ENCODE measurements around the gene DZIP3.

DZIP3 gene

GRCh38 chr3:108698461-108698860 is 108.9 kb downstream of the DZIP3 start:
- no peak for DNase-seq

GRCh38 chr3:108705045-108705444 is 115.5 kb downstream of the DZIP3 start:
- no peak for DNase-seq

GRCh38 chr3:108713009-108713516 is 123.5 kb downstream of the DZIP3 start:
- no peak for DNase-seq

- no peak for DNase-seq
These were observed 124.3 kb downstream of the DZIP3 start for GRCh38 chr3:108713816-108714215.

GRCh38 chr3:108718454-108718853 is 128.9 kb downstream of the DZIP3 start:
- DNase-seq, result no peak

- no peak for DNase-seq
These were observed 129.8 kb downstream of the DZIP3 start for GRCh38 chr3:108719178-108719806.

- DNase-seq, result no peak
These were observed 133.2 kb downstream of the DZIP3 start for GRCh38 chr3:108722724-108723123.

GRCh38 chr3:108724101-108724500 is 134.6 kb downstream of the DZIP3 start:
- no peak for DNase-seq

GRCh38 chr3:108728105-108728504 is 138.6 kb downstream of the DZIP3 start:
- no peak for DNase-seq

- DNase-seq, result no peak
These were observed 139.4 kb downstream of the DZIP3 start for GRCh38 chr3:108728934-108729333.

GRCh38 chr3:108736821-108737220 is 147.3 kb downstream of the DZIP3 start:
- no peak for DNase-seq

- no peak for DNase-seq
These were observed 153.4 kb downstream of the DZIP3 start for GRCh38 chr3:108742929-108743328.
